HUES48 (cell line): ENCODE measurements around the gene NMRK1.

Experiments used
- H3K27ac ChIP-seq: one replicate; pipeline ENCODE4 v1.7.0; 2013; ENCODE audit warnings: low read depth, low read length, inconsistent platforms
- H3K27me3 ChIP-seq: 2 replicates; pipeline ENCODE4 v1.6.1; 2013; ENCODE audit warnings: mild to moderate bottlenecking, low read length; ENCODE audit not compliant: control insufficient read depth, insufficient read depth
- H3K36me3 ChIP-seq: 2 replicates; pipeline ENCODE4 v1.6.1; 2013; ENCODE audit warnings: low read length; ENCODE audit not compliant: control insufficient read depth, insufficient read depth
- H3K4me1 ChIP-seq: 2 replicates; pipeline ENCODE4 v1.6.1; 2013; ENCODE audit warnings: mild to moderate bottlenecking, low read length; ENCODE audit not compliant: control insufficient read depth, insufficient read depth
- H3K4me3 ChIP-seq: 2 replicates; pipeline ENCODE4 v1.5.1; 2013; ENCODE audit warnings: mild to moderate bottlenecking, low read depth, low read length
- H3K9ac ChIP-seq: 2 replicates; pipeline ENCODE4 v1.6.1; 2013; ENCODE audit warnings: mild to moderate bottlenecking, low read depth, low read length, moderate library complexity
- H3K9me3 ChIP-seq: 2 replicates; pipeline ENCODE4 v1.6.1; 2013; ENCODE audit warnings: low read length; ENCODE audit not compliant: control insufficient read depth, insufficient read depth

Gene NMRK1

DNA sequence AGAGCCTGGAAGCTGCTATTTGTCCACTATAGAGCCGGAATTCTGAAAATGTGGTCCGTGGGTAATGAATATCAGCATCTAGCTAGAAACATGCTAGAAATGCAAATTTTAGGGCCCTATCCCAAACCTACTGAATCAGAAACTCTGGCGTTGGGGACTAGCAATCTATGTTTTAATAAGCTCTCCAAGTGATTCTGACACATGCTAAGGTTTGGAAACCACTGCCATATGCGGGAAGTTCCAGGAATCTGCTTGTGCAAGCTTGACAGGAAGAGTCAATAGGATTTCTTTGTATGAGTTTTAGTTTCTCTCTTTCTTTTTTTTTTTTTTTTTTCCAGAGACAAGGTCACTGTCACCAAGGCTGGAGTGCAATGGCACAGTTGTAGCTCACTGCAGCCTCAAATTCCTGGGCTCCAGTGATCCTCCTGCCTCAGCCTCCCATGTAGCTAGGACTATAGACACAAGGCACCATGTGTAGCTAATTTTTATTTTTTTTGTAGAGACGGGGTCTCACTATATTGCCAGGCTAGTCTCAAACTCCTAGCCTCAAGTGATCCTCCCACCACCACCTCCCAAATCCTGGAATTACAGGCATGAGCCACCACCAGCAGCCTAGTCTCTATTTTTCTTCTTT lies 33.5 kb downstream of the NMRK1 start:
- no peak overlapping the region for H3K4me3 ChIP-seq
- H3K36me3 ChIP-seq = no peaks in the 10 kb centered on the region
- no peaks in the 10 kb centered on the region for H3K4me1 ChIP-seq
- no peak overlapping the region for H3K27ac ChIP-seq
- H3K27me3 ChIP-seq = no peaks in the 10 kb centered on the region
- H3K9me3 ChIP-seq = peaks cover 15% of the 10 kb centered on the region
- H3K9ac ChIP-seq = no peak overlapping the region

DNA sequence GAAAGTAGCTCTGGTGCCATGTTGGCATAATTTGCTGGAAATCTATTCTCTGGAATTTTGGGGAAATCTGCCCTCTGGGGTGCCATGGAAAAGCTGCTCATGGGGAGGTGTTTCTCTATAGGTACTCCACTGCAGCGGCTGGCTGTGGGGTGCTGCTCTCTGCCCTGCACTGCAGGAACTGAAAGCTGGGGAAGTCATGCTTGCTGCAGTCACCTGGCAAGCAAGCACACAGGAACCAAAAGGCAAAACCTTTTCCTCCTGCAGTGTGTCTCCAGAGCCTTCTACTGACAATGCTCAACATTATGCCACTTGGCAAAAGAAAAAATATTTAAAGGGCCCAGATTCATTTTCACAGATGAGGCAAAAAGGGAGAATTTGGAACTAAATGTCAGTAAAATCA lies 34.1 kb downstream of the NMRK1 start:
- Histone ChIP-seq H3K4me1 (no peaks in the 10 kb centered on the region), H3K36me3 (no peaks in the 10 kb centered on the region), H3K27me3 (no peaks in the 10 kb centered on the region), H3K27ac (no peak overlapping the region), H3K4me3 (no peak overlapping the region), H3K9ac (no peak overlapping the region), H3K9me3 (peaks cover 15% of the 10 kb centered on the region)

DNA sequence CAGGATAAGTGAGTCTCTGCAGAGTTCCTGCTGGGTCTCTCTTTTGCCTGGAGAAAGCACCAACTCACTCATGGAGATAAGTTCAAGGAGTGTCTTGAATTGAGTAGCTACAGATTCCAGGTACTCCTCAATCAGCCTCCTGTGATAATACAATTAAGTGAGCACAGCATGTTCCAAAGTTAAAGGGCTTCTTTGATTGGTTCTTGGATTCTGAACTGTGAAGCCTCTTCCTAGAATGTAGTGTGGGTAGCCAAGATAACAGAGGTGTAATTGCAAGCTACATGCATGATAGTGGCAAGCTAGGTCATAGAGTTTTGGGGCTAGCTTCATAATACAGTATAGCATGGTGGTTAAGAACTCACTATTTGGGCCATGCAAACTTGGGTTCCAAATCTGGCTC lies 36.7 kb downstream of the NMRK1 start:
- H3K4me1 ChIP-seq = no peaks in the 10 kb centered on the region
- H3K4me3 ChIP-seq = no peak overlapping the region
- no peak overlapping the region for H3K27ac ChIP-seq
- no peaks in the 10 kb centered on the region for H3K27me3 ChIP-seq
- peaks cover 3% of the 10 kb centered on the region; the same call in 1 of the 2 replicates for H3K9me3 ChIP-seq
- H3K36me3 ChIP-seq = no peaks in the 10 kb centered on the region
- H3K9ac ChIP-seq = no peak overlapping the region

DNA sequence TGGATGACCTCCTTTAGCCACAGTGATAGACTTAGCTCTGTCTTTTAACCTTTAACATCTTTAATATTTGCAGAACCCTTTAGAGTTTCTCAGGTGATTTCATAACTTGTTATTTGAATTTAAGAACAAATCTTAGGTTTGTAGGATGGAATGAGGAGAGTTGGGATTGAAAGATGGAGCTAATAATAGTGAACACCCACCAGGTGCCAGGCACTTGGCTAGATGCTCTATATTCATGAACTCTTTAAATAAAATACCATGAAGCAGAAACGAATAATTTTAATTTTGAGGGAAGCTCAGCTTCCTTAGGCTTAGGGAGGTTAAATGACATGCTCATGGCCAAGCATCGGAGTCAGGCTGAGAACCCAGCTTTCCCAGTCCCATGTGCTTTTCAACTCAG lies 40.4 kb downstream of the NMRK1 start:
- no peak overlapping the region for H3K4me3 ChIP-seq
- no peaks in the 10 kb centered on the region for H3K4me1 ChIP-seq
- H3K36me3 ChIP-seq = no peaks in the 10 kb centered on the region
- no peak overlapping the region for H3K9ac ChIP-seq
- no peaks in the 10 kb centered on the region for H3K27me3 ChIP-seq
- H3K9me3 ChIP-seq = no peaks in the 10 kb centered on the region
- no peak overlapping the region for H3K27ac ChIP-seq

DNA sequence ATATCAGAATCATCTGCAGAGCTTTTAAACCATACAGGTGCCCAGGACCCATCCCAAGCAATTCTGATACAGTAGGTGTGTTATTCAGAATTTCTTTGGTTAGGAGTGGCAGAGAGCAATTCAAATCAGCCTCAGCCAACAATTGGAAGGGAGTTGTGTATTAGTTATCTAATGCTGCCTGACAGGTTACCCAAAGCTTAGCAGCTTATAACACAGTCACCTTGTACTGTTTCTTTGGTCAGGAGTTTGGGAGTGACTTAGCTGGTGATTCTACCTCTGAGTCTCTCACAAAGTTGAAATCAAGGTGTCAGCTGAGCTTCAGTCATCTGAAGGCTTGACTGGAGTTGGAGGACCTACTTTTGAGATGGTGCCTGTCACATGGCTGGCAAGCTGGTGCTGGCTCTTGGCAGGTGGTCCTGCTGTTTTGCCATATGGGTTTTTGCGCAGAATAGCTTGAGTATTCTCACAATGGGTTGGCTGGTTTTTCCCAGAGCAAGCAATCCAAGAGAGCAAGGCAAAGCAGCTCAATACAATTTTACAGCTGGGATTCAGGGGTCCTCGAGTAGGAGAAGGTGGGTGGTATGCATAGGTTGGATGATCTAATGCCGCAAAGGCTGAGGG lies 41.1 kb downstream of the NMRK1 start:
- H3K27me3 ChIP-seq = no peaks in the 10 kb centered on the region
- no peaks in the 10 kb centered on the region for H3K9me3 ChIP-seq
- no peak overlapping the region for H3K27ac ChIP-seq
- no peaks in the 10 kb centered on the region for H3K4me1 ChIP-seq
- no peaks in the 10 kb centered on the region for H3K36me3 ChIP-seq
- no peak overlapping the region for H3K9ac ChIP-seq
- H3K4me3 ChIP-seq = no peak overlapping the region

DNA sequence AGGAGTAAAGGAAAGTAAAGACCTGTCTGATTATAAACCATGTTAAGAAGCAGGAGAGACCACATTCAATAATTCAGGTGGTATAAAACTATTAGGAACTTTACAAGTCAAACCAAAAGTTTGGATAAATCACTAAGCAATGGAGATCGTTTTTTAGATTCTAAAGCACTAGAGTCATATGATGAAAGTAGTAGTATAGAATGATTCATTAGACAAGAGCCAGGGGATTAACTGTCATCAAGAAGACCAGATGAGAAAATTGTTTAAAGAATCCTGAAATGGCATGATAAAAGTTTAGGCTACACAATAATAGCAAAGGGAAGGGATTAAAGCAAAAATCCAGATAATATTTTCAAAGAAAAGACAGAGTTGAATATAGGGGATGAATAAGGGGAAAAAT lies 46.9 kb downstream of the NMRK1 start:
- Histone ChIP-seq H3K4me1 (peaks cover 4% of the 10 kb centered on the region; the same call in 1 of the 2 replicates), H3K9ac (no peak overlapping the region), H3K9me3 (no peaks in the 10 kb centered on the region), H3K27ac (no peak overlapping the region), H3K36me3 (no peaks in the 10 kb centered on the region), H3K27me3 (no peaks in the 10 kb centered on the region), H3K4me3 (no peak overlapping the region)

DNA sequence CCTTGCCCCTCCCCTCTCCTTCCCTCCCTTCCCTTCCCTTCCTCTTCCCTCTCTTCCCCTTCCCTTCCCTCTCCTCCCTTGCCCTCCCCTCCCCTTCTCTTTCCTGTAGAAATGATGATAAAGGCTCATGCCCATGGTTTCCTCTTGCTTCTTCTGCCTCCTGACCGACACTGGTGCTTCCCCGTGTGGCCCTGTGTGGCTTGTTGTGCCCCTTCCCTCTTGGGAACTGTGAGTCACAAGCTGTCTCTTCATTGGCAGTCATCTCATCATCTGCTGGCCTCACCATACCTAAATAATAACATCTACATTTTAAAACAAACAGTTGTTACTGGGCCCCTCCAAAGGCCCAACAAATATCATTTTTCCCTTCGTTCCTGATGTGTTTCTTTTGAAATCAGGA lies 48.2 kb downstream of the NMRK1 start:
- Histone ChIP-seq H3K9ac (no peak overlapping the region), H3K4me3 (no peak overlapping the region), H3K9me3 (no peaks in the 10 kb centered on the region), H3K27ac (no peak overlapping the region), H3K36me3 (no peaks in the 10 kb centered on the region), H3K27me3 (no peaks in the 10 kb centered on the region), H3K4me1 (peaks cover 10% of the 10 kb centered on the region)

DNA sequence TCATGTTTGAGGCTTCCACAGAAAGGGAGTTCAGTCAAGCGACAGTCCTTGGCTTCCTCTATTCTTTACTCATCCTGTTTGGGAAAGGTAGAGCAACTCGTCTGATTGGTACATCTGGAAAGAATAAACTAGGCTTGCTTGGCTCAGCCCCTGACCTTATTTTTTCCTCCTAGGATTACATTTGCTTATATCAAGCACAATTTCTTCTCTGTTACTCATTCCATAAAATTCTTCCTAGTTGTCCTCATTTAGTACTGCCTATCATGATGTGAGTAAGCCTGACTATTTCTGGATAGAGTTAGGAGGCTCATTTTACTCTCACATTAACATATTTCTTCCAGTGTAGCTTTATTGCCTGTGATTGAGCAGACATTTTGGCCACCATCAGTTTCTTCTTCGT lies 48.9 kb downstream of the NMRK1 start:
- no peaks in the 10 kb centered on the region for H3K36me3 ChIP-seq
- no peak overlapping the region for H3K4me3 ChIP-seq
- H3K9me3 ChIP-seq = no peaks in the 10 kb centered on the region
- no peaks in the 10 kb centered on the region for H3K27me3 ChIP-seq
- H3K9ac ChIP-seq = no peak overlapping the region
- H3K27ac ChIP-seq = no peak overlapping the region
- H3K4me1 ChIP-seq = peaks cover 10% of the 10 kb centered on the region

DNA sequence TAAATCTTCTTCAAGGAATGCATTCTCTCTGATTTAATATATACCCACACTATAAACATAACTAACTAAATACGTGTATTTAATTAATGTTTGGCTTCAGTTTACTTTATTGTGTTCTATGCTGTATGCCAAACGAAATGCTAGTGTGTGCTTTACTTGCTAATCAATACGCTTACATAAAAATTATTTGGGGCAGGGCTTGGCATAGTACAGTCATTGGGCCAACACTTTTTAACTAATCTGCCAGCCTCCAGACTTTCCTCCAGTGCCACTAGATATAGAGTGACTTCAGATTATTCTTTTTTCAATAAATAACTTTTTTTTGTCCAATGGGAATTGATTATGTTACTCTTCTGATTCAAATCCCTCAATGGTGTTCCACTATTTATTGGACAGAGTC lies 51.2 kb downstream of the NMRK1 start:
- no peak overlapping the region for H3K4me3 ChIP-seq
- H3K4me1 ChIP-seq = peaks cover 10% of the 10 kb centered on the region
- H3K36me3 ChIP-seq = no peaks in the 10 kb centered on the region
- no peaks in the 10 kb centered on the region for H3K27me3 ChIP-seq
- H3K27ac ChIP-seq = no peak overlapping the region
- H3K9me3 ChIP-seq = no peaks in the 10 kb centered on the region
- H3K9ac ChIP-seq = no peak overlapping the region

DNA sequence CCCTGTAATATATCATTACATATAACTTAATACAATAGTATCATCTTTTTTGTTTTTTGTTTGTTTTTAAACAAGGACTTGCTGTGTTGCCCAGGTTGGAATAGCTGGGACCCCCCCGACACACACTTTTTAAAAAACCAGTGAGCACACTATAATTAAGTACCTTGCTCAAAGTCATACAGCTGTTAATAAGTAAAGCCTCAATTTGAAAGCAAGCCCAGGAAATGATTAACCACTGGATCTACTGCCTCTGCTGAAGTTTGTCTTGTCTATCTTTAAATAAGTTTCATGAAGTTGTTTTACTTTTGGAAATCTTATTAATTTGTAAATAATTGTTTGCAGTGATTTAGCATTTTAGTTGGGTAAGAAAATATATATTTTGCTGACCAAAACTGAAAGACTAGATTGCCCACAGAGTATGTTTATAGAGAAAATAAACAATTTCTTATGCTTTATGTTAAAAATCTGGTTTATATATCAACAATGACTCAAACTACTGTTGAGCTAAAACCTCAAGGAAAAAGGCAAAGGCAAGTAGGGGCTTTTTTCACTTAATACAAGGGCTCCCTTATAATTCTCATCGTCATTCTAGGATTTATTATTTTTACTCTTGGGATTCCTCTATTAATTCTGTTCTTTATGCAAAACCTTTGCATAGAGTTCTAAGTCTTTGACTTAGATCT lies 54.0 kb downstream of the NMRK1 start:
- peaks cover 10% of the 10 kb centered on the region for H3K4me1 ChIP-seq
- H3K36me3 ChIP-seq = no peaks in the 10 kb centered on the region
- H3K27ac ChIP-seq = no peak overlapping the region
- no peaks in the 10 kb centered on the region for H3K9me3 ChIP-seq
- no peak overlapping the region for H3K4me3 ChIP-seq
- H3K27me3 ChIP-seq = no peaks in the 10 kb centered on the region
- H3K9ac ChIP-seq = no peak overlapping the region
